ENCODE results near the gene DNAH8.

The DNAH8 gene

GRCh38 chr6:38750968-38751615 lies 36.0 kb downstream of the DNAH8 start:
- ChIA-PET CTCF (no interaction called here), POLR2A (no interaction called here)
- H3K4me3 ChIP-seq (ENCODE audit: low read depth, low read length): no peak overlapping the region
- DNase-seq (ENCODE audit: low read depth, low spot score): no peak
- TF ChIP-seq CTCF (IDR thresholded peaks at IDR 0.05; ENCODE audit: insufficient read depth, low read length, missing control alignments): no peak

DNA sequence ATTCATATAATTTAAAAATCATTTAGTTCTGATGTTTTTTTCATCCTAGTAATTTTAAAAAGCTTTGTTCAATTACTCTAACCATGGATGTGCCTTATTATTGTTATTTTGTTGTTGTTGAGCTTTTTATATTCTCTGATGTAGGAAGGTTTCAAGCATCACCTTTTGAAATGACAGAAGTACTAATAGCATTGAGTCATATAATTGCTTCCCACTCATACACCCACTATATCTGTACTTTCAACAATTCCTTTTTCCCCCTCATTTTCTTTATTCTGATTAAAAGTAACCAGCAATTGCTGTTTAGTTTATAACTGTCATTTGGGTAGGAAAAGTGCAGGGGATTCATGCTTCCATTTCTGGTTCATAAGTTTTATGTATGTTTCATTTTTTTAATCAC lies 38.6 kb downstream of the DNAH8 start:
- CTCF ChIA-PET: no interaction called here

DNA sequence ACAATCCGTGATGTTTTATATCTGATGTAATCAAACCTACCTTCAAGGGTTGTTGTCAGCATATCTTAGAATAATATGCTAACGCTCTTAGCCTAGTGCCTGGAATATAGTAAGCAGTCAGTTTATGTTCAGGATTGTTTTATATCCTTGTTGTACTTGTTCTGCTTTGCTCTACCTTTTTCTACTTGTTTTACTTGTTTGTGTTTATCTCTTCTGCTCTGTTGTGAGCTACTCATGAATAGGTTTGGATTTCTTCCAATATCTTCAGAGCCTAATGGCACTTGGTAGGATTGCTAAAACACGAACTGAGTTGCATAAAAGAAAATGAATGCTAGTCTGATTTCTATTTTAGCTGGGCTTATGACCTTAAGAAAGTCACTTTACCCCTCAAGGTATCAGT lies 40.1 kb downstream of the DNAH8 start:
- ChIA-PET POLR2A (no interaction called here), CTCF (no interaction called here)
- TF ChIP-seq CTCF (IDR thresholded peaks at IDR 0.05; ENCODE audit: insufficient read depth, low read length, missing control alignments): no peak
- no peak for DNase-seq (ENCODE audit: low read depth, low spot score)
- no peak overlapping the region for H3K4me3 ChIP-seq (ENCODE audit: low read depth, low read length)

More for the DNA sequence above, 38.6 kb downstream of the DNAH8 start:
- H3K4me3 ChIP-seq (ENCODE audit: low read depth, low read length): no peak overlapping the region
- no peak for DNase-seq (ENCODE audit: low read depth, low spot score)
- TF ChIP-seq CTCF (IDR thresholded peaks at IDR 0.05; ENCODE audit: insufficient read depth, low read length, missing control alignments): no peak
- POLR2A ChIA-PET: no interaction called here

- POLR2A ChIA-PET: no interaction called here
- no peak for TF ChIP-seq CTCF (IDR thresholded peaks at IDR 0.05; ENCODE audit: insufficient read depth, low read length, missing control alignments)
- no peak overlapping the region for H3K4me3 ChIP-seq (ENCODE audit: low read depth, low read length)
- DNase-seq (ENCODE audit: low read depth, low spot score): no peak
- CTCF ChIA-PET: no interaction called here
Measured at GRCh38 chr6:38755874-38756273, 40.8 kb downstream of the DNAH8 start.

- ChIA-PET CTCF (no interaction called here), POLR2A (no interaction called here)
- DNase-seq (ENCODE audit: low read depth, low spot score): no peak
- no peak for TF ChIP-seq CTCF (IDR thresholded peaks at IDR 0.05; ENCODE audit: insufficient read depth, low read length, missing control alignments)
- no peak overlapping the region for H3K4me3 ChIP-seq (ENCODE audit: low read depth, low read length)
Measured at GRCh38 chr6:38760097-38760496, 45.0 kb downstream of the DNAH8 start.

DNA sequence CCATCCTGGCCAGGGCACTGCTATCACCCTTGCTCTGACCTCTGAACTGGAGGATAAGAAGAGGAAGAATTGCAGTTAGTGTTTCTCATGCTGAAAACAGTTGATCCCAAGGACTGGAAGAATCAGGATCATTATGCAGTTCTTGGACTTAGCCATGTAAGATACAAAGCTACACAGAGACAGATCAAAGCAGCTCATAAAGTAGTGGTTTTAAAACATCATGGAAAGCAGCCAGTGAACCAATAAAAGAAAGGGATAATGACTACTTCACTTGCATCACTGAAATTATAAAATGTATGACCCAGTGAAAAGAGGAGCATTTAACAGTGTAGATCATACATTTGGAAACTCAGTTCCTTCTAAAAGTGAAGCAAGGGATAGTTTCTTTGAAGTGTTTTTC lies 47.7 kb downstream of the DNAH8 start:
- H3K4me3 ChIP-seq (ENCODE audit: low read depth, low read length): no peak overlapping the region
- POLR2A ChIA-PET: no interaction called here
- no peak for DNase-seq (ENCODE audit: low read depth, low spot score)
- CTCF ChIA-PET: no interaction called here
- no peak for TF ChIP-seq CTCF (IDR thresholded peaks at IDR 0.05; ENCODE audit: insufficient read depth, low read length, missing control alignments)

Measured in AG04449 (cell line).